ENCODE results near the gene PACRG. TPM values are rescaled to one million over a fixed set of nuclear protein-coding genes. Genes with fewer than 3 reads are reported as not detected.

Gene PACRG
- total and polyA plus RNA-seq, 2 donors (not counting 3 experiments of a cell fraction or from before 2014, with no cell fraction given) = 0.08 TPM; not detected in 1

DNA sequence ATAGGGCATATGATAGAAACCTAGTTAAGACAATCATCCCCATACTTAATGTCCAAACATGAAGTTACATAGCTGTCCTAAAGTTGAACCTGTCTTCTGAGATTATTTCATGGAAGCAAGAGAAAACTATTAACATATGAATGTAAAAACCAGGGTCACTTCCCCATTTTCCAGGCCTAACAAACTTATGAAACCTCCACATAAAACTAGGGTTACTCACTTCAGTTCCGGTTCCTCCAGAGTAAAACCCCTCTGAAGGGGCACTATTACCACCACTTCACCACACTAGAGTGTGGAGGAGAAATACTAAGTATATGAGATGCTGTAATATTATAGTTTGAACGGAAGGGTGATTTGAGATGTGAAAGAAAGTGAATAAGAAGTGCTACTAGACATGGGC is 15.1 kb upstream of the PACRG start:
- Histone ChIP-seq H3K27ac (ENCODE audit: insufficient read depth, low read depth, low read length) (no peak overlapping the region), H3K79me2 (ENCODE audit: control insufficient read depth, insufficient read depth, low read length) (no peaks in the 10 kb centered on the region), H3K9me1 (replicated peaks; ENCODE audit: control insufficient read depth, extremely low read depth, insufficient read depth, low read length) (no peaks in the 10 kb centered on the region), H2AFZ (ENCODE audit: low read depth, low read length) (no peak overlapping the region), H3K27me3 (ENCODE audit: control insufficient read depth in 2 of 2, insufficient read depth in 2 of 2, low read length in 2 of 2) (no peaks in the 10 kb centered on the region), H3K9me3 (replicated peaks; ENCODE audit: control insufficient read depth, insufficient read depth, low read length) (no peaks in the 10 kb centered on the region), H3K36me3 (ENCODE audit: control insufficient read depth in 2 of 2, extremely low read depth in 1 of 2, insufficient read depth in 2 of 2, low read length in 2 of 2) (no peaks in the 10 kb centered on the region), H3K9ac (replicated peaks; ENCODE audit: extremely low read depth, insufficient read depth, low read length) (no peak overlapping the region), H3K4me1 (ENCODE audit: control insufficient read depth, extremely low read depth, insufficient read depth, low read length) (no peaks in the 10 kb centered on the region), H3K4me3 (replicated peaks in 1 of 3; ENCODE audit: insufficient read depth in 1 of 3, low read depth in 1 of 3, low read length in 3 of 3) (no peak overlapping the region), H3K4me2 (ENCODE audit: insufficient read depth, low read length) (no peak overlapping the region), H4K20me1 (replicated peaks; ENCODE audit: control insufficient read depth, extremely low read depth, insufficient read depth, low read length) (no peaks in the 10 kb centered on the region)
- POLR2A ChIA-PET = no interaction called here
- CTCF ChIA-PET = no interaction called here
- BruUV-seq (replicated peaks) = no TSS peak
- TF ChIP-seq FOS (IDR thresholded peaks at IDR 0.05; ENCODE audit: borderline replicate concordance, insufficient read depth, low read length) = no peak
- TF ChIP-seq POLR2A (IDR thresholded peaks at IDR 0.05; ENCODE audit: low read depth, low read length) = no peak
- FAIRE-seq = no peak
- DNase-seq (ENCODE audit: low read depth, low spot score) = no peak
- intact Hi-C loops (cut with micrococcal nuclease) = no loop called here
- dilution Hi-C loops (cut with MboI; ENCODE audit: extremely low pct_ligation_motif_present, low sequenced_read_pairs) = no loop called here

DNA sequence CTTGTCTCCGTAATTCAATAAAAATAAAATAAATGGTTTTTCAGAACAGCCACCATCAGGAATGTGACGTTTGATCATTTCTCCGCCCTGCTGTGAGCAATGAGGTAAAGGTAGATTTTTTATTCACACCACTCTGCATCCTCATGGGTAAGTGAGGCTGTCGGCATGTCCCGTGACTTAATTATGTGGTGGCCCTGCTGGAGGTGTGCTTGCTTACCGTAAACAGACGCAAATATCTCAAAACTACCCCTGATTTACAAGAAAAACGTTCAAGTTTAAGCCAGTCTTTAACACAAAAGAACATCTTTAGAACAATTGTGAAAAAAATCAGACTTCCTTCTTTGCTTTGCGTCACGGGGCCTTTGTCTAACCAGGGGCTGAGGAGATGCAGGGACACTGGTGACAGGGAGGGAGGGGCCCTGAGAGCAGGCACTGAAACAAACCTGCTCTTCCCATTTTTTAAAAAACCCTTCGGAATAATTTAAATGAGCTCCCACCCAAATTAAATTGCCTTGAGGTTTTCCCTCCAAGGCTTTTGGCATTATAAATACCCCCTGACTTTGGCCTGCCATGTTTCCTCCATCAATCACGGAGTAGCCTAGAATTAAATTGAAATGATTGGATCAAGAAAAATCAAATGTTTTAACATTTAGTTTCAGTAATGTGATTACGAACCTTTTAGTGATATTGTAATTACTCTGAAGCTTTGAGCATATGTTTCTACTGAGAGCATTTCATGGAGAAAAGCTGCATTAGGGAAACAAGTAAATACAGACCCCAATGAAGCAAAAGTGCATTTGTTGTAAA is 13.6 kb upstream of the PACRG start:
- no peak for DNase-seq (ENCODE audit: low read depth, low spot score)
- no peak overlapping the region for H3K4me3 ChIP-seq (replicated peaks in 1 of 3; ENCODE audit: insufficient read depth in 1 of 3, low read depth in 1 of 3, low read length in 3 of 3)
- POLR2A ChIA-PET = no interaction called here
- no peak overlapping the region for H3K4me2 ChIP-seq (ENCODE audit: insufficient read depth, low read length)
- H3K79me2 ChIP-seq (ENCODE audit: control insufficient read depth, insufficient read depth, low read length) = no peaks in the 10 kb centered on the region
- no peaks in the 10 kb centered on the region for H3K9me3 ChIP-seq (replicated peaks; ENCODE audit: control insufficient read depth, insufficient read depth, low read length)
- dilution Hi-C loops (cut with MboI; ENCODE audit: extremely low pct_ligation_motif_present, low sequenced_read_pairs) (no loop called here), intact Hi-C loops (cut with micrococcal nuclease) (no loop called here)
- H3K27ac ChIP-seq (ENCODE audit: insufficient read depth, low read depth, low read length) = no peak overlapping the region
- FAIRE-seq = no peak
- TF ChIP-seq, protein P1, sequence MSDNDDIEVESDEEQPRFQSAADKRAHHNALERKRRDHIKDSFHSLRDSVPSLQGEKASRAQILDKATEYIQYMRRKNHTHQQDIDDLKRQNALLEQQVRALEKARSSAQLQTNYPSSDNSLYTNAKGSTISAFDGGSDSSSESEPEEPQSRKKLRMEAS (IDR thresholded peaks at IDR 0.05; ENCODE audit: insufficient read depth, insufficient read length) = no peak
- TF ChIP-seq JUN (IDR thresholded peaks at IDR 0.05; ENCODE audit: borderline replicate concordance, insufficient read depth, insufficient read length, low read depth) (no peak), FOS (IDR thresholded peaks at IDR 0.05; ENCODE audit: borderline replicate concordance, insufficient read depth, low read length) (no peak), EZH2 (IDR thresholded peaks at IDR 0.05; ENCODE audit: borderline replicate concordance, low read depth, low read length, severe bottlenecking) (no peak), POLR2AphosphoS5 (IDR thresholded peaks at IDR 0.05; ENCODE audit: insufficient read depth, low read depth, low read length) (no peak), MYC (IDR thresholded peaks at IDR 0.05; ENCODE audit: low read depth, low read length) (no peak), POLR2A (IDR thresholded peaks at IDR 0.05; ENCODE audit: low read depth, low read length) (no peak), GATA2 (IDR thresholded peaks at IDR 0.05; ENCODE audit: insufficient read depth, insufficient read length, low read depth, low read length) (no peak)
- TF ChIP-seq, protein P2, sequence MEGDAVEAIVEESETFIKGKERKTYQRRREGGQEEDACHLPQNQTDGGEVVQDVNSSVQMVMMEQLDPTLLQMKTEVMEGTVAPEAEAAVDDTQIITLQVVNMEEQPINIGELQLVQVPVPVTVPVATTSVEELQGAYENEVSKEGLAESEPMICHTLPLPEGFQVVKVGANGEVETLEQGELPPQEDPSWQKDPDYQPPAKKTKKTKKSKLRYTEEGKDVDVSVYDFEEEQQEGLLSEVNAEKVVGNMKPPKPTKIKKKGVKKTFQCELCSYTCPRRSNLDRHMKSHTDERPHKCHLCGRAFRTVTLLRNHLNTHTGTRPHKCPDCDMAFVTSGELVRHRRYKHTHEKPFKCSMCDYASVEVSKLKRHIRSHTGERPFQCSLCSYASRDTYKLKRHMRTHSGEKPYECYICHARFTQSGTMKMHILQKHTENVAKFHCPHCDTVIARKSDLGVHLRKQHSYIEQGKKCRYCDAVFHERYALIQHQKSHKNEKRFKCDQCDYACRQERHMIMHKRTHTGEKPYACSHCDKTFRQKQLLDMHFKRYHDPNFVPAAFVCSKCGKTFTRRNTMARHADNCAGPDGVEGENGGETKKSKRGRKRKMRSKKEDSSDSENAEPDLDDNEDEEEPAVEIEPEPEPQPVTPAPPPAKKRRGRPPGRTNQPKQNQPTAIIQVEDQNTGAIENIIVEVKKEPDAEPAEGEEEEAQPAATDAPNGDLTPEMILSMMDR (IDR thresholded peaks at IDR 0.05; ENCODE audit: extremely low read depth in 1 of 2, insufficient read depth in 1 of 2, low read depth in 1 of 2, low read length in 2 of 2) = no peak
- no peaks in the 10 kb centered on the region for H4K20me1 ChIP-seq (replicated peaks; ENCODE audit: control insufficient read depth, extremely low read depth, insufficient read depth, low read length)
- H3K9ac ChIP-seq (replicated peaks; ENCODE audit: extremely low read depth, insufficient read depth, low read length) = no peak overlapping the region
- H3K9me1 ChIP-seq (replicated peaks; ENCODE audit: control insufficient read depth, extremely low read depth, insufficient read depth, low read length) = no peaks in the 10 kb centered on the region
- CTCF ChIA-PET = no interaction called here
- no peak overlapping the region for H2AFZ ChIP-seq (ENCODE audit: low read depth, low read length)
- no peaks in the 10 kb centered on the region for H3K27me3 ChIP-seq (ENCODE audit: control insufficient read depth in 2 of 2, insufficient read depth in 2 of 2, low read length in 2 of 2)
- H3K36me3 ChIP-seq (ENCODE audit: control insufficient read depth in 2 of 2, extremely low read depth in 1 of 2, insufficient read depth in 2 of 2, low read length in 2 of 2) = no peaks in the 10 kb centered on the region
- H3K4me1 ChIP-seq (ENCODE audit: control insufficient read depth, extremely low read depth, insufficient read depth, low read length) = no peaks in the 10 kb centered on the region
- BruUV-seq (replicated peaks) = no TSS peak
